Smooth muscle cell (in vitro differentiated cells): ENCODE data around the gene CDCP1. TPM values are rescaled to one million over a fixed set of nuclear protein-coding genes. Genes with fewer than 3 reads are reported as not detected.
"Not testable (repeated sequence)": the region's sequence is repeated elsewhere in the genome, so short reads cannot be mapped to it uniquely, and the experiment has no call there.

Experiments used
- DNase-seq: peaks from one replicate; lab custom pipeline; 2025; ENCODE audit not compliant: unreplicated experiment; lab: John Stamatoyannopoulos, UW
- H2AFZ ChIP-seq: fragments of 200-600 bp; sonication (generic); 2 replicates; pipeline ENCODE4 v1.6.0; 2016; ENCODE audit warnings: antibody characterized with exemption, low read depth, mild to moderate bottlenecking
- H3F3A ChIP-seq: fragments of 200-600 bp; sonication (generic); 2 replicates; pipeline ENCODE4 v1.6.0; 2017; ENCODE audit warnings: antibody characterized with exemption, low read depth
- H3K27ac ChIP-seq: fragments of 200-600 bp; sonication (generic); 2 replicates; pipeline ENCODE4 v1.5.1; 2016; ENCODE audit warnings: low read depth, mild to moderate bottlenecking
- H3K27me3 ChIP-seq: fragments of 200-600 bp; sonication (generic); 2 replicates; pipeline ENCODE4 v1.6.1; 2016; ENCODE audit warnings: low read depth, mild to moderate bottlenecking
- H3K36me3 ChIP-seq: fragments of 200-600 bp; sonication (generic); 2 replicates; pipeline ENCODE4 v1.5.1; 2016; ENCODE audit warnings: low read depth
- H3K4me1 ChIP-seq: fragments of 200-600 bp; sonication (generic); 2 replicates; pipeline ENCODE4 v1.5.1; 2016; ENCODE audit warnings: low read depth
- H3K4me2 ChIP-seq: fragments of 200-600 bp; sonication (generic); 2 replicates; pipeline ENCODE4 v1.6.0; 2016; ENCODE audit warnings: mild to moderate bottlenecking
- H3K4me3 ChIP-seq: fragments of 200-600 bp; sonication (generic); 2 replicates; pipeline ENCODE4 v1.5.1; 2016; ENCODE audit warnings: mild to moderate bottlenecking
- H3K79me2 ChIP-seq: fragments of 200-600 bp; sonication (generic); 2 replicates; pipeline ENCODE4 v1.6.0; 2016; ENCODE audit warnings: low read depth, mild to moderate bottlenecking
- H3K9ac ChIP-seq: fragments of 200-600 bp; sonication (generic); 2 replicates; pipeline ENCODE4 v1.6.0; 2016; ENCODE audit warnings: low read depth
- H3K9me3 ChIP-seq: fragments of 200-600 bp; sonication (generic); replicated peaks from 2 replicates; pipeline ENCODE4 v1.5.1; 2016; ENCODE audit warnings: low read depth
- H4K20me1 ChIP-seq: fragments of 200-600 bp; sonication (generic); 2 replicates; pipeline ENCODE4 v1.6.0; 2016; ENCODE audit warnings: low read depth
- WGBS: methylation state at CpG from one replicate; pipeline ENCODE4 v1.1.7; 2016; ENCODE audit warnings: low lambda C conversion rate; 5-methylcytosine and 5-hydroxymethylcytosine counted together
- polyA plus RNA-seq: library from polyadenylated mRNA; unstranded; fragments of >200 nt; fragmentation: Nextera tagmentation; extraction: Ambion mirVana; gene quantifications from 2 replicates; pipeline ENCODE4 v1.2.1, GENCODE V29; 2016
- total RNA-seq: library from RNA; depleted of rRNA; stranded (reverse); fragments of >200 nt; gene quantifications from 2 replicates; pipeline ENCODE4 v1.2.3, GENCODE V29; 2014
- TF ChIP-seq, protein P1 (sequence below): fragments of 200-600 bp; sonication (generic); IDR thresholded peaks from 2 replicates; pipeline ENCODE4 v1.5.1; 2017; ENCODE audit warnings: borderline replicate concordance, mild to moderate bottlenecking, antibody characterized with exemption; ENCODE audit not compliant: insufficient read depth, poor library complexity, severe bottlenecking

The CDCP1 gene
- total and polyA plus RNA-seq, 2 experiments from 2014 or later = 2.5 to 7.9 TPM

DNA sequence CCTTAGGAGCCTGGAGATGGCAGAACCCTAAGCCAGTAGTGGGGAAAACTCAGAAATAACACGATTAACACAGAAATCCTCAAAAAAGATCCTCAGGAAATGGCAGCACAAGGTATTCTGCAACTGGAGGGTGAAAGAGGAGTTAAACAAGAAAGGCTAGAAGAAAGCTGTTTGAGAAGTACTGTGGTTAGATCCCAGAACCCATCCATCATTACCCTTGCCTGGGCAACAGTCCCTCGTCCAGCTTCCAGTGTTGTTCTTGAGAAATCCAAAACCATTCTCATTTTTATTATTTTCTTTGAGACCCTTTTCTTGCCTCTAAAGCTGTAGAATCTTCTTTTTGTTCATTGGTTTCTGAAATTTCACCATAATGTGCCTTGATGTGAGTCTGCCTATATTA lies 2.7 kb upstream of the CDCP1 start:
- Histone ChIP-seq H3F3A (no peaks in the 10 kb centered on the region), H3K27me3 (peaks cover 41% of the 10 kb centered on the region), H3K4me3 (no peak overlapping the region), H4K20me1 (no peaks in the 10 kb centered on the region), H3K27ac (no peak overlapping the region), H3K4me2 (no peak overlapping the region), H3K79me2 (no peaks in the 10 kb centered on the region), H3K9me3 (peaks cover 5% of the 10 kb centered on the region), H3K4me1 (peaks cover 8% of the 10 kb centered on the region), H3K36me3 (no peaks in the 10 kb centered on the region), H2AFZ (no peak overlapping the region), H3K9ac (no peak overlapping the region)
- no peak for DNase-seq
- WGBS = 73% methylated on average over 2 of the region's 2 CpGs
- TF ChIP-seq, protein P1, sequence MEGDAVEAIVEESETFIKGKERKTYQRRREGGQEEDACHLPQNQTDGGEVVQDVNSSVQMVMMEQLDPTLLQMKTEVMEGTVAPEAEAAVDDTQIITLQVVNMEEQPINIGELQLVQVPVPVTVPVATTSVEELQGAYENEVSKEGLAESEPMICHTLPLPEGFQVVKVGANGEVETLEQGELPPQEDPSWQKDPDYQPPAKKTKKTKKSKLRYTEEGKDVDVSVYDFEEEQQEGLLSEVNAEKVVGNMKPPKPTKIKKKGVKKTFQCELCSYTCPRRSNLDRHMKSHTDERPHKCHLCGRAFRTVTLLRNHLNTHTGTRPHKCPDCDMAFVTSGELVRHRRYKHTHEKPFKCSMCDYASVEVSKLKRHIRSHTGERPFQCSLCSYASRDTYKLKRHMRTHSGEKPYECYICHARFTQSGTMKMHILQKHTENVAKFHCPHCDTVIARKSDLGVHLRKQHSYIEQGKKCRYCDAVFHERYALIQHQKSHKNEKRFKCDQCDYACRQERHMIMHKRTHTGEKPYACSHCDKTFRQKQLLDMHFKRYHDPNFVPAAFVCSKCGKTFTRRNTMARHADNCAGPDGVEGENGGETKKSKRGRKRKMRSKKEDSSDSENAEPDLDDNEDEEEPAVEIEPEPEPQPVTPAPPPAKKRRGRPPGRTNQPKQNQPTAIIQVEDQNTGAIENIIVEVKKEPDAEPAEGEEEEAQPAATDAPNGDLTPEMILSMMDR = no peak

DNA sequence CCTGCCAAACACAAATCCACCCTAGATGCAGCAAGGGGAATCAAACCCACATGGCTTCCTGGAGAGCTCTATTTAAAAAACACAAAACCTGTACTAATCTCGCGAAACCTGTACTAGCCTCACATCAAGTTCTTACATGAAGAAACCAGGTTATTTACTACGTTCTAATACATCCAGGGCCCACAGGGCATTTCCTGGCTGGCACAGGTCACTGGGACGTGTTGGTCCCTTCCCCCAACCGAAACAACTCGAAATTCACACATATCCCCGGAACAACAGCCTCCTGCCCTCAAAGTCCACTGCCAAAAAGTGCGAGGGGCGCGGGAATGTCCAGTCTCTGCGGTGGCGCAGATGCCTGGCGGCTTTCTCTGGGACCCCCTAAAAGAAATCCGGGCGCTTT lies 955 bp downstream of the CDCP1 start:
- Histone ChIP-seq H3K27ac (no peak overlapping the region), H2AFZ (peak overlapping the region; percentile 87), H3K36me3 (no peaks in the 10 kb centered on the region), H3K27me3 (peaks cover 41% of the 10 kb centered on the region), H4K20me1 (no peaks in the 10 kb centered on the region), H3K4me3 (peak overlapping the region; percentile 61), H3K4me2 (peak overlapping the region; percentile 93), H3K4me1 (peaks cover 8% of the 10 kb centered on the region), H3F3A (no peaks in the 10 kb centered on the region), H3K9ac (no peak overlapping the region), H3K79me2 (no peaks in the 10 kb centered on the region), H3K9me3 (no peaks in the 10 kb centered on the region)
- 14% methylated on average over 15 of the region's 15 CpGs for WGBS
- DNase-seq = no peak
- TF ChIP-seq, protein P1 = no peak

DNA sequence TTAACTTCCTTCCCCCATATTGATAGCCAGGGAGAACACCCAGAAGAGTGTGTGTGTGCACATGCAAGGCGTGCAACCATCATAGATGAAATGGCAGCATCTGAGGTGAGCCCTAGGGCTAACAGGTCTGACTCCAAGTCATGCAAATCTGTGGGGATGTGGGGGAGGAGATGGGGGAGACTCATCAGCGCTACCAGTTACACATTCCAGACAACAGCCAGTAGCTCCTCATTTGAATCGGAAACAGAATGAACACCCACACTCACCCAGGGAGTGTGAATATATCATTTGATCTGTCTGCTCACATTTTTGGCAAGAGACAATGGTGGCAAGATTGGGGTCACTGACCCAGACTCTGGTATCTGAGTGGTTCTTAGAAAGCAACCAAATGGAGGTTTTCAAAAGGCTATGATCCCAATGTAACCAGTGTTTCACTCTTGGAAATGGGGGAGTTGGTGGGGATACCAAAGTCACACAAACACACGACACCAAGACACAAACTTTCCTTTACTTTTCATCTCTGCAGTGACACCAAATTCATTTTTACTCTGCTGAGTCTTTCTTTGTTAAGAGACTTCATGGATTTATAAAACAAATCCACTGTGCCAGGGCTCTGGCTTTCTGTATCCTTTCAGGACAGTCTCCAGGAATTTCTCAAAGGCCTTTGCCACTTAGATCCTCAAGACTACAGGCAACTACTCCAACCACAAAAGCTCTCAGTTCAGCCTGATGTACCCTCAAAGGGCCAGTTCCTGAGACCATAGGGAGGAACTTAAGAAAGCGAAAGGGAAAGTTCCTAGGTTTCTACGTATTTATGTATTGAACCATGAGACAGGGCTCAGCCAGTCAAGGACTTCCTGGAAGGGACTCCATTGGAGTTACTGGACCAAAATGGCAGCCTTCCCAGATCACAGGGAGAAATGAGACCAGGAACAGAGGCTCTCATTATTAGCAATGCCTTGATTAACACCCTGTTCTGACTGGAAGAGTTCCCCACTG lies 2.2 kb downstream of the CDCP1 start:
- Histone ChIP-seq H3F3A (no peaks in the 10 kb centered on the region), H3K9me3 (no peaks in the 10 kb centered on the region), H3K4me2 (no peak overlapping the region), H3K4me3 (no peak overlapping the region), H3K27me3 (peaks cover 41% of the 10 kb centered on the region), H3K9ac (no peak overlapping the region), H3K27ac (no peak overlapping the region), H3K36me3 (no peaks in the 10 kb centered on the region), H4K20me1 (no peaks in the 10 kb centered on the region), H3K4me1 (peaks cover 8% of the 10 kb centered on the region), H2AFZ (no peak overlapping the region), H3K79me2 (no peaks in the 10 kb centered on the region)
- TF ChIP-seq, protein P1 = no peak
- 76% methylated on average over 6 of the region's 6 CpGs for WGBS
- DNase-seq = no peak

DNA sequence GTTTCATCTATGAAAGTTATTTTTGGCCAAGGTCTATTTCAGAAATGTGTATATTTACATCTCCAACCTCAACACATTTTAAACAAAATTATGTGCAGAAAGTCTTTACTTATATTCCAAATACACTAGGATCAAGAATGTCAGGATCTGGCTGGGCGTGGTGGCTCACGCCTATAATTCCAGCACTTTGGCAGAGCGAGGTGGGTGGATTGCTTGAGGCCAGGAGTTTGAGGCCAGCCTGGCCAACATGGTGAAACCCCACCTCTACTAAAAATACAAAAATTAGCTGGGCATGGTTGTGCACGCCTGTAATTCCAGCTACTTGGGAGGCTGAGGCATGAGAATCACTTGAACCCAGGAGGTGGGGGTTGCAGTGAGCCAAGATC lies 5.4 kb downstream of the CDCP1 start:
- WGBS = 96% methylated on average over 4 of the region's 4 CpGs
- not testable (repeated sequence) for H3K36me3 ChIP-seq, H3F3A ChIP-seq, H3K4me3 ChIP-seq, H3K9me3 ChIP-seq, H3K4me1 ChIP-seq, H4K20me1 ChIP-seq, DNase-seq, H3K9ac ChIP-seq, H2AFZ ChIP-seq, H3K27ac ChIP-seq, H3K4me2 ChIP-seq, H3K79me2 ChIP-seq
- peaks cover 18% of the 10 kb centered on the region for H3K27me3 ChIP-seq
